CD4-positive, alpha-beta T cell treated with Interleukin-1 beta for 1 hour (primary cell): Measurements from ENCODE around the gene TAF6.

Experiments used
- DNase-seq, 2 donors: peaks; one replicate each; pipeline ENCODE4 v3.0.0-alpha.2; 2020 to 2022

The TAF6 gene

DNA sequence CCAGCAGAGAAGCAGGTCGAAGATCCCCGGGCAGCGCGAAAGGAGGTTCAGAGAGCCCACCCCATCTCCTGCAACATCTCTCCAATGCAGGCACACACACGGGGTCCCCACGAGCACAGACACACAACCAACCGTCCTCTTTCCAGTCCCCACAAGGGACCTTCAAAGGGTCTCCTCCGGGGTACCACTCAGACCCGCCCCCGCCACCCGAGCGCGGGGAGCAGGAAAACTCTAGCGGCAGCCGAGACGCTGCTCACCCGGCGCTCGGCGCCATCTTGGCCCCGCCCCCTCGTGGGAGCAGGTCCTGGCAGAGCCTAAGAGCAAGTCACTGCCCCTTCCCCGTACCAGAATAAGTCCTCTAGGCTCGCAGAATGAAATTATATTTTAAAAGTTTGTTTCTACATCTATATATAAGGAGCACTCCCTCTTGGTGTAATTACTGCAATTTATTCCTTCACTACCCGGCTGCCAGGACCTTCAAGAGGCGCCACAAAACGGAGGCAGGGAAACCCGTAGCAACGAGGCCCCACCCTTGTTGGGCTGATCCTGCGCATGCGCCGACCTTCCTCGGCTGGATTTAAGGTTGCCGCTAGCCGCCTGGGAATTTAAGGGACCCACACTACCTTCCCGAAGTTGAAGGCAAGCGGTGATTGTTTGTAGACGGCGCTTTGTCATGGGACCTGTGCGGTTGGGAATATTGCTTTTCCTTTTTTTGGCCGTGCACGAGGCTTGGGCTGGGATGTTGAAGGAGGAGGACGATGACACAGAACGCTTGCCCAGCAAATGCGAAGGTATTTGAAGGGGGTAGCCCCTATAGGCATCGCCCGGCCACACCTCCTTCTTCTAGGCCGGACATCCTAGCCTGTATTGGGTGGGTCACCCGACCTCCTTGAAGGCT, at the start of gene TAF6, which contains the start of gene CNPY4:
TAF6 (minus strand) TSS at position 287 of the 898 bp plus-strand sequence. CDS start 5,149 bp downstream, outside the sequence.
CNPY4 (plus strand) TSS at position 563 of the 898 bp plus-strand sequence; CDS start at position 674, 111 bp downstream.
- DNase-seq = peak; percentile 93 to 95

GRCh38 chr7:100167912-100168323, 48.8 kb upstream of the TAF6 start:
- DNase-seq = no peak

- no peak for DNase-seq
These were observed 48.1 kb upstream of the TAF6 start for GRCh38 chr7:100166970-100167911.

DNA sequence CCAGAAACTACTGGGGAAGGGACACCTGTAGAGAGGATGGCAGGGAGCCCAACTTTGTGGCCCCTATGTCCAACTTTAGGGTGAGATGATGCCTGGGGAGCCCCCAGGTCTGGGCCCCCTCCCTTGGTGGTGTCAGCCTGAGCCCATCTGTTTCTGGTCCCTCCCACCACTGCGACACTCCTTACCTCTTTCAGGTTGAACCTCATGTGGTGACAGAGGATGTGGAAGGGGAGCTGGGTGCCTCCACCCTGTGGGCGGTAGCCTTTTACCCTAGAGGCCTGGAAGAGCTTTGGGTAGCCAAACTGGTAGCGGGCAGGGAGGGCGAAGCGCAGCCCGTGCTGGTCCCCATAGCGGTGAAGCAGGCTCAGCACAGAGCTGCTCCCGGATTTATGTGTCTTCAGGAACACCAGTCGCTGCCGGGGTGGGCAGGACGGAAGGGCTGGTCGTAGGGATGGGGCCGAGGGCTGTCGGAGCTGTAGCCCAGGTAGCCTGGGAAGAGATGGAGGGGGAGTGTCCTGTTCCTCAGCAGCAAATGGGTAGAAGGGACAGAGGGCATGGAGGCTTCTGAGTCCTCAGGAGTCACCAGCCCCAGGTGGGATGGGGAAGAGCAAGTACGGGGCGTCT, 47.3 kb upstream of the TAF6 start:
- DNase-seq = peak; percentile 30 to 45

DNA sequence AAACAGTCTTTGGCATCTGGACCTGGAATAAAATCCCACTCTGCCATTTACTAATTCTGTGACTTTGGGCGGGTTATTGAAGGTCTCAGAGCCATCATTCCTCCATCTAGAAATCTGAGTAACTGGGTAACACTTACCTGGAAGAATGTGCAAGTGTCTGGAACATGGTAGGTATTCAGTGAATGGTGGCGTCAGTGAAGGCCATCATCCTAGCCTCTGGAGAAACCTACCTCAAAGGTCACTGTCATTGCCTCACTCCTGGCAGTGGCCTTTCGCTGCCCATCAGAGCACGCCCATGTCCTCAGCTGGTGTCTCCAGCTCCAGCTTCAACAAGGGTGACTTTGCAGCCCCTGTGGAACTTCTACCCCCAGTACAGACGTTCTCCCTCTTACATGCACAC, 44.7 kb upstream of the TAF6 start:
- no peak for DNase-seq

GRCh38 chr7:100163006-100163531, 43.9 kb upstream of the TAF6 start:
- no peak for DNase-seq

DNA sequence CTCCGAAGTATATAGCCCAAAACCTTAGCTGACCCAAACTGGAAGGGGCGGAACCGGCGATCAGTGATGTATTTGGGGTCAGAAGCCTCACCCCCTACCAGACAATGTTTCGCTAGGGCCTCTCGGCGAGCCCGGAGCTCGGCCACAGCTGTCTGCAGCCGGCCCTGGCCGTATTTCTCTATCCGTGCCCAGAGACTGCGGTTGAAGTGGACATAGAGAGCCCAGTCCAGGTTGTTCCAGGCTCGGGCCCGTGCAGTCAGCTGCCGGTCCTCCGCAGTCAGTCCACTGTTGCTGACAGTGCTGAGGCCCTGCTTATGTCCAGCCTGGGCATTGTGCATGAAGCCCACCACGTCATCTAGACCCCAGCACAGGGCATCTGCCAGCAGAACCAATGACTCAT, 40.9 kb upstream of the TAF6 start:
- no peak for DNase-seq

GRCh38 chr7:100159099-100159623, 40.0 kb upstream of the TAF6 start:
- DNase-seq = no peak

DNA sequence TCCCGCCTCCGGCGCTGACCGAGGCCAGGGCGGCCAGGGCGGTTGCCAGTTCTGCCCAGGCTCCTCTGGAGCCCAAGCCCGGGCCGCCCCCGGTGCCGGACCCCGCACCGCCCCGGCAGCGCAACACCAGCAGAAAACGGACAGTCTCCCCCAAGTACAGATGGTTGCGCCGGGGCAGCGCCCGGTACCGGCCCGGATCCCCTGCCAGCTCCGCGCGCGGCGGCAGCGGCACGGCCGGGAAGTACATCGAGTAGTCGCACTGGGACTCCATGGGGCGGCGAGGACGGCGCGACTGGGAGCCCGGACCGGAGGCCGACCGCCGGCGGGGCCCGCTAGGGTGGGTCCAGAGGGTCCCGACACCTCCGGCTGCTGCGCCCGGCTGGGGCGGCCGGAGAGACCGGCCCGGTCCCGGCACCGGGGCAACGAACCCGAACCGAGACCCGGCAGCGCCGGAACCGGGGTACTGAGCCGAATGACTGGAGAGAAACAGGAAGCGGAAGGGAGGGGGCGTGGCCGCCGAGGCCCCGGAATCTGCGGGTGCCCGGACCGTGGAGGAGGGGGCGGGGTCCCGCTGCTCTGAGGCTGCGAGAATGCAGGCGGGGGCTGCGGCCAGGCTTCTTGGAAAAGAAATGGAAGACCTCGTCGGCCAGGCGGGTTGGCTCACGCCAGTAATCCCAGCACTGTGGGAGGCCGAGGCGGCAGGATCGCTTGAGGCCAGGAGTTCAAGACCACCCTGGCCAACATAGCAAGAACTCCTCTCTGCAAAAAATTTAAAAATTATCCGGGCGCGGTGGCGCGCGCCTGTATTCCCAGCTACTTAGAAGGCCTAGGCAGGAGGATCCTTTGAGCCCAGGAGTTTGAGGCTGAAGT, 39.3 kb upstream of the TAF6 start, which contains the start of gene TRAPPC14:
TRAPPC14 (minus strand) TSS at position 495 of the 870 bp plus-strand sequence; CDS start at position 271, 224 bp downstream.
- peak; percentile 86 to 87 for DNase-seq

GRCh38 chr7:100157334-100158228, 38.4 kb upstream of the TAF6 start:
- no peak for DNase-seq

GRCh38 chr7:100157069-100157333, 37.8 kb upstream of the TAF6 start:
- no peak for DNase-seq

- peak; percentile 39 to 50 for DNase-seq
These were observed 37.3 kb upstream of the TAF6 start for GRCh38 chr7:100156331-100157068.

DNA sequence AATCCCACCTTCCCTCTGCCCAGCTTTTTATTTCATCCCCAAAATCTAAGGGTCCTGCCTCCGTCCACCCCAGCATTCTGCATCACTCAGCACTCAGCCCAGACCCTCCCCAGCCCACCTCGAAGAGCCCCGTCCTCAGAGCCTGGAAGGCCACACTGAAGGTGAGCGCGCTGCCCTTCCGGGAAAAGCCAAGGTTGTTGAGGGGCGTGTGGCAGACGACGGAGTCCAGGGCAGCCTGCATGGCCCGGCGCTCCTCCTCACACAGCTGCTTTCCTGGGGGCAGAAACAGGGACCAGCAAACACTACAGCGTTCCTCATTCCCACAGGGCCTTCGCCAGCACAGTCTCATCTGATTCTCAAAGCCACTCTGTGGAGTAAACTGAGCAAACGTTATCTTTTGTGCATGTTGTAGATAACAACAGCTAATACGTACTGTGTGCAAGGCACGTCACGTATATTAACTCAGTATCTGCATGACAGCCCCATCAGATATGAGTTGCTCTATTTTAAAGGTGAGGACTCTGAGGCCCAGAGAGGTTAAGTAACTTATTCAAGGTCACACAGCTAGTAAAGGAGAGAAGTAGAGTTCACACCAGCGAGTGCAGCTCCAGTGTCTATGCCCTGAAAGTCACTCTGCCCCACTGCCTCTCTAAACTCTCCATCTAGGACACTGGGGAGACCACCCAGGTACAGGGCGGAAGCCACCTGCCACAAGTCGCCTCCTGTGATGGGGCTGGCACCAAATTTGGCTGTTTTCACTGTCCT, 36.6 kb upstream of the TAF6 start:
- no peak for DNase-seq

DNA sequence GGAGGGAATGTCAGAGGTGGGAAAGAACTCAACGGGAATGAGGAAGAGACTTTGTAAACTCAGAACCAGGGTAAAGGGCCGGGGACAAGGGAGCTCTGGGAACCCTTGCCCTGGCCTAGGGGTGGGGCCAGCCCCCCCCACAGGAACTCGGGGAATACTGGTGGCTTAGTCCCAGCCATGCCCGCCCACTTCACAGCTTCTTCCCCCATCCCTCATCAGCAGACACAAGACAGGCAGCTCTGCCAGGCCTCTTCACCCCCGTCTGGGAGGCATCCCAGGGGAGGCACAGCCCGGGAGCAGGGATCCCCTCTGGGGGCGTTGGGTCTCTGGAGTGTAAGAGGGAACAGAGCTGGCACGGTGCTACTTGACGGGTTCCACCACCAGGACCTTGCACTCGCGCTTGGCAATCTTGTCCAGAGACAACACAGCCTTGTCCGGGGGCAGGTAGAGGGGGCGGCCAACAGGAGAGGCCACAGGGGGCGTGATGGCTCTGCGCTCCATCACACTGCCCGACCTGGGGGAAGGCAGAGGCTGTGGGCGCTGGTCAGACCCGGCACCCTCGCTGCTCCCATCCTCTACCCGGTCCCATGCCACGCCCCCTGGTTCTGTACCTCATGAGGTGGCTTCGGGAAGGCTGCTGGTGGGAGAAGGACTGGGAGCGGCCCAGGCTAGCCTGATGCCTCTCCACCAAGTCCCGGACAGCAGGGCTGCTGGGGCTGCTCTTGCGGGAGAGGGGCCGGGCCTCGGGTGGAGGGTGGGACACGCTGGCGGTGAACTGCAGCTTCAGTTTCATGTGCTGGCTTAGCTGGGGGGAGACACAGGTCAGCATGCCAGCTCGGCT, 35.7 kb upstream of the TAF6 start:
- no peak for DNase-seq

- no peak for DNase-seq
These were observed 34.8 kb upstream of the TAF6 start for GRCh38 chr7:100153708-100154535.

DNA sequence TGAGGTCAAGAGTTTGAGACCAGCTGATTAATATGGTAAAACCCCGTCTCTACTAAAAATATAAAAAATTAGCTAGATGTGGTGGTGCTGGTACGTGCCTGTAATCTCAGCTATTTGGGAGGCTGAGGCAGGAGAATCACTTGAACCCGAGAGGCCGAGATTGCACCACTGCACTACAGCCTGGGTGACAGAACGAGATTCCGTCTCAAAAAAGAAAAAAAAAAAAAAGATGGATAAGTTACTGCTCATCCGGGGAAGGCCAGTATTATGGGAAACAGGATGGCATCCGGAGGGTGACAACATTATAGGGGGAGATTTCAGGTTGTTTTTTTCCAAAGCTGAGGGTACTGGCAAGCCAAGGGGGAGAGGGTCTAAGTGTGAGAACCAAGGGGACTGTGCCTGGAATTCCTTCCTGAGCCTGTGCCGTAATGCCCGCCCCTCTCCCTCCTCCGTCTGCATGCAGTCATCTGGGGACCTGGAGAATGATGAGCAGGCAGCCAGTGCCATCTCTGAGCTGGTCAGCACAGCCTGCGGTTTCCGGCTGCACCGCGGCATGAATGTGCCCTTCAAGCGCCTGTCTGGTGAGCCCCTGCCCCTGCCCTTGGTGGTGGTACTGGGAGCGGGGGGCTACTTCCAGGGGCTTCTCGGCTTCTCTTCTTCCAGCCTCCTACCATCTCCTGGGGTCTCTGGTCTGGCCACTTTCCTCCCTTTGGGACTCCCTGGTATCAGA, 33.9 kb upstream of the TAF6 start:
- no peak for DNase-seq
